Neutrophil (primary cell): Measurements from ENCODE around the gene NDUFAF8.

ENCODE experiments used
- H3K27ac ChIP-seq: fragments of 200-600 bp; sonication (generic); 2 replicates; pipeline ENCODE4 v1.5.1; 2016; ENCODE audit warnings: mild to moderate bottlenecking, moderate library complexity
- H3K27me3 ChIP-seq: fragments of 200-600 bp; sonication (generic); 2 replicates; pipeline ENCODE4 v1.6.0; 2016; ENCODE audit warnings: mild to moderate bottlenecking
- H3K36me3 ChIP-seq: fragments of 200-600 bp; sonication (generic); 2 replicates; pipeline ENCODE4 v1.5.1; 2017
- H3K4me1 ChIP-seq, 2 experiments: fragments of 200-600 bp in 1 of 2; sonication (generic) in 1 of 2; 1 replicate in 1 of 2; 2 replicates in 1 of 2; pipeline versions ENCODE4 v1.5.1 to v1.6.1; 2013 to 2016; ENCODE audit warnings: low read depth in 1 of 2, low read length in 1 of 2, mild to moderate bottlenecking in 1 of 2, moderate library complexity in 1 of 2; ENCODE audit not compliant: control insufficient read depth in 1 of 2, insufficient read depth in 1 of 2
- H3K4me3 ChIP-seq, 2 experiments: fragments of 200-600 bp in 1 of 2; sonication (generic) in 1 of 2; 1 replicate in 1 of 2; 2 replicates in 1 of 2; pipeline ENCODE4 v1.5.1; 2013 to 2016; ENCODE audit warnings: low read depth in 1 of 2, low read length in 1 of 2, mild to moderate bottlenecking in 1 of 2, moderate library complexity in 1 of 2
- H3K9me3 ChIP-seq: fragments of 200-600 bp; sonication (generic); 2 replicates; pipeline ENCODE4 v1.5.1; 2016
- CTCF ChIP-seq: fragments of 200-600 bp; sonication (generic); IDR thresholded peaks from 2 replicates; pipeline ENCODE4 v1.5.1; 2016; ENCODE audit warnings: antibody characterized with exemption

NDUFAF8 gene

GRCh38 chr17:81256616-81257015, 17.5 kb downstream of the NDUFAF8 start:
- Histone ChIP-seq H3K4me3 (no peak overlapping the region), H3K4me1 (peaks cover 18% of the 10 kb centered on the region in 2 experiments), H3K36me3 (peaks cover 80% of the 10 kb centered on the region), H3K27me3 (no peaks in the 10 kb centered on the region), H3K9me3 (no peaks in the 10 kb centered on the region), H3K27ac (no peak overlapping the region)
- TF ChIP-seq CTCF, result no peak

GRCh38 chr17:81257533-81257932, 18.4 kb downstream of the NDUFAF8 start:
- no peaks in the 10 kb centered on the region for H3K9me3 ChIP-seq
- H3K36me3 ChIP-seq, result peaks cover 80% of the 10 kb centered on the region
- TF ChIP-seq CTCF, result no peak
- peaks cover 18% of the 10 kb centered on the region in 2 experiments for H3K4me1 ChIP-seq
- H3K27ac ChIP-seq, result no peak overlapping the region
- H3K4me3 ChIP-seq, result no peak overlapping the region
- H3K27me3 ChIP-seq, result no peaks in the 10 kb centered on the region

GRCh38 chr17:81258292-81258691, 19.2 kb downstream of the NDUFAF8 start:
- no peaks in the 10 kb centered on the region for H3K27me3 ChIP-seq
- peaks cover 18% of the 10 kb centered on the region in 2 experiments for H3K4me1 ChIP-seq
- peaks cover 81% of the 10 kb centered on the region for H3K36me3 ChIP-seq
- no peak overlapping the region for H3K27ac ChIP-seq
- TF ChIP-seq CTCF, result no peak
- H3K9me3 ChIP-seq, result no peaks in the 10 kb centered on the region
- H3K4me3 ChIP-seq, result no peak overlapping the region

- Histone ChIP-seq H3K9me3 (no peaks in the 10 kb centered on the region), H3K27me3 (no peaks in the 10 kb centered on the region), H3K4me3 (no peak overlapping the region), H3K36me3 (peaks cover 83% of the 10 kb centered on the region), H3K27ac (no peak overlapping the region), H3K4me1 (peaks cover 18% of the 10 kb centered on the region in 2 experiments)
- TF ChIP-seq CTCF, result no peak
These were observed 20.0 kb downstream of the NDUFAF8 start for GRCh38 chr17:81259058-81259605.

GRCh38 chr17:81260171-81260570, 21.1 kb downstream of the NDUFAF8 start:
- H3K9me3 ChIP-seq, result no peaks in the 10 kb centered on the region
- TF ChIP-seq CTCF, result no peak

More at GRCh38 chr17:81260171-81260570, 21.1 kb downstream of the NDUFAF8 start:
- Histone ChIP-seq H3K27me3 (no peaks in the 10 kb centered on the region), H3K36me3 (peaks cover 93% of the 10 kb centered on the region), H3K4me1 (peaks cover 8 to 9% of the 10 kb centered on the region in 2 experiments), H3K4me3 (no peak overlapping the region), H3K27ac (no peak overlapping the region)
